ENCODE data around the gene SHQ1. TPM values are rescaled to one million over a fixed set of nuclear protein-coding genes. Genes with fewer than 3 reads are reported as not detected.
"Not testable (repeated sequence)": the region's sequence is repeated elsewhere in the genome, so short reads cannot be mapped to it uniquely, and the experiment has no call there.

SHQ1 gene
- polyA plus RNA-seq, 1 donor: 31.6 TPM

DNA sequence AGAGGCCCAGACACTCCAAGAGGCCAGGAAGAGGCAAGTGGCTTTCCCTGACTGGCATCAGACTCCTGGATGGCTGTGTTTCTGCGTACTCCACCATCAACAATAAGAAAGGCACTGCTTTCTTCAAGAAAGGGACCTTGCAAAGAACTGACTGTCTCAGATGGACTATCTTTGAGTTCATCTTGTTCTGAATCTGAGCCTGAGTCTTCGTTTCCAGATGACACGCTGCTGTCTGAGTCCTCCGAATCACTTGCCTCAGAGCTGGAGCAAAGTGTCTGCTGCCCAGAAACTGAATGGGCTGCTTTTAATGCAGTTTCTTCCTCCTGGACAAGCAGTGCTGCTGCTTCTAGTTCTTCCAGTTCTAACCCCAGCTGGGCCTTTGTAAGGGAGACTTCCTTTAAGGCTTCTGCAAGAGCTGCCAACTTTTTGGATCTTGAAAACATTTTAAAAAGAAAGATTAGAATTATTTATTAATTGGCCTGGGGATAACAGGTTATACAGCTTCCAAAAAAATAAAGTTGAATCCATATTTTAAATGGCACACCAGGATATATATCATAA lies 97.8 kb downstream of the SHQ1 start:
- DNase-seq: no peak

DNA sequence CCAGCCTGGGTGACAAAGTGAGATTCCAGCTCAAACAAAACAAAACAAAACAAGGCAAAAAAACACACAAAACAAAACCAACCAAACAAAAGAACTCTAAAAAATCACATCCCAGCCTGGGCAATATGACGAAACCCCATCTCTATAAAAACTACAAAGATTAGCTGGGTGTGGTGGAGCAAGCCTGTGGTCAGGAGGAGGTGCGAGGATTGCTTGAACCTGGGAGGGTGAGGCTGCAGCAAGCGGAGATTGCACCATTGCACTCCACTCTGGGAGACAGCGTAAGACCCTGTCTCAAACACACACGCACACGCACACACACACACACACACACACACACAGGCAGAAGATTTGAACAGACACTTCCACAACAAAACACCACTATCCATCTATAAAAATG lies 99.6 kb downstream of the SHQ1 start:
- no peak for DNase-seq

DNA sequence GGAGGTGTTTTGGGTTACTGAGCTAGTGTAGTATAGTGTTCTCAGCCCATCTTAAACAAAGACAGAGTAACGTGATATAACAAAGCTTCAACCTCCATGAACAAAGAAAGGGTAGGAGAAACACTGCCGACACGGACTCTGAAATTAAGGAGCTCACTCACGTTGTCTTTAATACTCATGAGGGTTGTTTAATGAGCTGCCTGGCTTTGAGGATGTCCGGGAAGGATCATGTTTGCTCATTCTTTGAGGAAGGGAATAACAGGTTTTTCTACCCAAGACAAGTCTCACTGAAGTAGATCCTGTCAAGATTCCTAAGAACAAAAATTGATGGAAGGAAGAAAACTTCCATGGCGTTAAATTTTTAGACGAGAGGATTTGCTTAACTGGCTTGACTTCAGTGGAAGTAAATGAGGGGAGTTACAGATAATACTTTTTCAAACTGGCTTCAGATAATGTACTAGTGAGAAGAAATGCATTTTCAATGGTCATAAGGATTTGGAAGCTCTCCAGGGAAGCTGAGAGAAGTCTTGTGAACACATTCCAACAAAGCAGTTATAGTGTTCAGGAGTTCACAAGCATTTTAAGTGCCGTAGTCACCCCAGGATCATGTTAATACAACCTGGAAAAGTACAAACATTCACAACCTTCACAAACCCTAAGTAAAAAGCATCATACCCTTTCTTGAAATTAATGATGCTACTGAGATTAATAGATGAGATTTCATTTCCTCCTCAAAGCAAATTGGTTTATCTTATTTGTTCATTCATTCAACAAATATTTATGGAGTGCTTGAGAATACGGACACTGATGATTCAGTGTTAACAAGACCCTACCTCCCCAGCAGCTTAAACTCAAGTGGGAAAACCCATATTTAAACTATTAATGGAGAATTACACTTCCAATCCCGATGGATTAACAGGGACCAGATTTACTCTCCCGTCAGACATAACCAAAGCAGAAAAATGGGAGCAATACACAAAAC lies 101.5 kb downstream of the SHQ1 start:
- DNase-seq: no peak

DNA sequence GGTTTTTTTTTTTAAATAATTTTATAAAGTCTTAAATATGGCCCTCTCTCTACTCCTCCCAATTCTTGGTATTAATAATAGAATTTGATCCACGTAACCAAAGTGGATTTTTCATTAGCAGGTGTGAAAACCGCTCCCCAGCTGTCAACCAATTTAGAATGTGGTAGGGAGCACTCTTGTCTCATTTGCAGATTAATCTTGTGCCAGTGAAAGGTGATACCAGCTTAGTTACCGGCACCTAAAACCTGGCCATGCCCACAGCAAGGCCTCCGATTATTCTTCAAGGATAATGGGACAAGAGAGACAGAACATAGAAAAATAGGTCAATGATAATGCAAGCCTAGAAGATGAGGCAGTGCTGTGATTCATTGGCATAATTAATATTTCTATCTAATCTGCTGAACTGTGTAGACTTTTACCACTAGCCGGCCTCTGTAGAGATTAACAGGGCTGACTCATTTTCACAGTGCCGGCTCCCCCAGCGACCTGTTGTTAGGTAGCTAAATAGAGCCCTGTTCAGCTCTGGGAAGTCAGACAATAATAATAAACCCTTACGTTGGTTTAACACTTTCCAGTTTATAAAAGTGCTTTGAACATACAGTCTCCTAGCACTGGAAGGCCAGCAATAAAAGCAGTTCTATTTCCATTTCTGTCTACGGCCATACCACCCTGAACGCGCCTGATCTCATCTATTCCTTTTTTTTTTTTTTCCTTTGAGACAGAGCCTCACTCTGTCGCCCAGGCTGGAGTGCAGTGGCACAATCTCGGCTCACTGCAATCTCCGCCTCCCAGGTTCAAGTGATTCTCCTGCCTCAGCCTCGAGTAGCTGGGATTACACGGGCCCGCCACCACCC lies 102.9 kb downstream of the SHQ1 start:
- no peak for DNase-seq

DNA sequence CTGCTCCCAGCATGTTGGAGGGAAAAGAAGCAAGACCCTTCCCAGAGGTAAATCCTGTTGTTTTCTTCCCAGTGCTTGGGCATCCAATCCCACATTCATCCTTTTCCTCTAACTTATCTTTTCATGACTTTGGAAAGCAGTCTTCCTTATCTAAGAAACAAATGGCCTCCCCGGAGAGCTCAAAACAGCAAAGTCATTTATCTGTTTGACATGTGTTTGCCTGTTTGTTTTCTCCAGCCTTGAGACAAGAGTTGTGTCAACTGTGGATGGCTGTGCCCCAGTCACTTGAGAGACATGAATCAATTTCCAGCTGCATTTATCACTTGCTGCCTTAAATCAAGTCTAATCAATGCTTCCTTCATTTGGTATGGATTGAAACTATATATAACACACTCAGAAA lies 103.9 kb downstream of the SHQ1 start:
- no peak for DNase-seq

DNA sequence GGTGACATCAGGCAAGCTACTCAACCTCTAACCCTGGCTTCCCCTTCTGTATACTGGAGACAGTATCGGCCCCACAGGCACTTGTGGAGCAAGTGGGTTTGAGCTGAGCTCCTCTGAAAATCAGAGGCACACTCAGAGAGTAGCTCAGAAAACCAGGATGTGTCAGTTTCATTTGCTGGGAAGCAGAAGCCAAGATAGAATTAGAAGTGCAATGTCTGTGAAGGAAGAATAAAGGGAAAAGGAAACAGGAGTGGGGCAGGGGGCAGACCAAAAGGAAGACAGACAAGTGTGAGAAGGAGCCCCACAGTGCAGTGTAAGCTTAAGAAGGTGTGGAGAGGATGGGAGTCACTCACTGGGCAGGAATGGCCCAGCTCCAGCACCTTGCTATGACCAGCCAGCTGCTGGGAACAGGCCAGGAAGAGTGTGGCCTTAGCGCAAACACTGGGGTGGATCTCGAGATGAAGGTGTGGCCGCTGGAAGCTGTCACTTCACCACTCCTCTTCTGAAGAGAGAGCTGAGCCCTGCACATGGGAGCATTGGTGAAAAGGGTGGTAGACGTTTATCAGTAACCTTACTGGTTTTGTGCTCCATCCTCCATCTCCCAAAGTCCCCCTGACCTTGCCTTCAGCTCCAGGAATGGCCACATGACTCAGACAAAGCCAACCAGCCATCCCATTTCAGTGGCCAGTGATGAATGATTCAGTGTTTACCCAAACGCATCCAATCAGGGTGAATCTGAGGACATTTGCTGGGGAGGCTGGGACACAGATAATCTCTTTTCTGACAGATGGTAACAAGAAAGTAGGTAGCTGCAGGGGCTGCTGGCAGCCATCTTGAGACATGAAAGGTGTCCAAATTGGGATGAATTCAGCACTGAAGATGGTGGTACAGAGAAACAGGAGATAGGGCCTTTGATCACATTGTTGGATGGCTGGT lies 108.4 kb downstream of the SHQ1 start:
- no peak for DNase-seq

DNA sequence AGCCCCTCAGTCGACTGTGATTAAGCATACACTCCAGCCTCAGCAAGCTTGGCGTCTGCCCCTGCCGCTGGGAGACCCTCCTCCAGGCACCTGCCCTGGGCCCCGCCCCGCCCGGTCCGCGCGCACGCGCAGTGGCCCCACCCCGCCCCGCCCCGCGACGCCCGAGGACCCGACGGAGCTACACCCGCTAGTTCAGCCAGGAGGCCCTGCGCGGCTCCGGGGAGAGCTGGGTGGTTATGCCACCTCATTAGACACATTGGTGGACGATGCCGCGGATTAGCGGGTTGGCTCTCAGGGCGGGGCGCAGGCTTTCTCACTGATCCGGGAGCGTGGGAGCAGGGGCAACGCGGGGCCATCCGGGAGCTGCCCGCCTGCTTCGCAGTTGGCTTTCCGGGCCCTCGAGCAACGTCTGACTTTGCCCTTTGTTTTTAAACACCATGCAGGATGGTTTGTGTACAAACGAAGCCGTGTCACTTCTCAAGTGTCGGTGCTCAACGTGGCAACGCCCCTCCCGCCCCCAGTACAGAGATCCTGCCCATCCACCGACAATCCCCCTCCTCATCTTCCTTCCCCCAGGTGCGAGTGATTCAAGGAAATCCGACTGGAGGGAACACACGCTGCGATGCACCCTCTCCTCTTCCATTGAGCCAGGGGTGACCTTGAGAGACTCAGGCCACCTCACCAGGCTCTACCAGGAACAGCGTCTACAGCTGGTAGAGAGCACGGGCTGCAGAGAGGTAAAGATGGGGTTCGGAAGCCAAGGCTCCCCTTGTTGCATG lies 109.3 kb downstream of the SHQ1 start:
- DNase-seq: peak; percentile 53

DNA sequence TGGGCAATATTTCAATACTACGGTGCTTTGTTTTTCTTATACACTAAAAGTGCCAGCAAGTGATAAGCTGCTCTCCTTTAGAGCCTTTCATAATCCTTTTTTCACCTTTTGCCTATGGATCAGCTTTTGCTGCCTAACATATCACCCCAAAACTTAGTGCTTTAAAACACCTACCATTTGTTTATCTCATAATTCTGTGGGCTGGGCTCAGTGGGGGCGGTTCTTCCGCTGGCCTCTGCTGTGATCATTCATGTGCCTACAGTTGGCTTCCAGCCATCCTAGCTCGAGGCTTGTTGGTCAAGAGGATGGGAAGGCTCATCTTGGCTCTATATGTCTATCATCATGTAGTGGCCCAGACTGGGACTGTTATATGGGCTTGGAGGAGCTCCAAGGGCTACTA lies 113.2 kb downstream of the SHQ1 start:
- not testable (repeated sequence) for DNase-seq

DNA sequence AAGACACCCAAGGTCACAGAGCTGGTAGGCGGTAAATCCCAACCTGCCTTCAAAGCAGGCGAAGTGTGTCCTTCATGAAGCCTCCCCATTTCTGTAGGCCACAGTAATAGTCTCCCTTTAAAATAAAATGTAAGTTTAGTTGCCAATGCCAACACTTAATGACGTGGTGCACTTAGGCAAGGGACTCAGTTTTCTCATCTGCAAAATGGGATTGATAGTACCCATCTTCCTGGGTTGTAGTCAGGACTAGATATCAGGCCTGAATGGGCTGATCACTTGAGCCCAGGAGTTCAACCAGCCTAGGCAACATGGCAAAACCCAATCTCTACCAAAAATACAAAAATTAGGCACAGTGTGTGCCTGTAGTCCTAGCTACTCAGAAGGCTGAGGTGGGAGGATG lies 114.6 kb downstream of the SHQ1 start:
- DNase-seq: no peak

DNA sequence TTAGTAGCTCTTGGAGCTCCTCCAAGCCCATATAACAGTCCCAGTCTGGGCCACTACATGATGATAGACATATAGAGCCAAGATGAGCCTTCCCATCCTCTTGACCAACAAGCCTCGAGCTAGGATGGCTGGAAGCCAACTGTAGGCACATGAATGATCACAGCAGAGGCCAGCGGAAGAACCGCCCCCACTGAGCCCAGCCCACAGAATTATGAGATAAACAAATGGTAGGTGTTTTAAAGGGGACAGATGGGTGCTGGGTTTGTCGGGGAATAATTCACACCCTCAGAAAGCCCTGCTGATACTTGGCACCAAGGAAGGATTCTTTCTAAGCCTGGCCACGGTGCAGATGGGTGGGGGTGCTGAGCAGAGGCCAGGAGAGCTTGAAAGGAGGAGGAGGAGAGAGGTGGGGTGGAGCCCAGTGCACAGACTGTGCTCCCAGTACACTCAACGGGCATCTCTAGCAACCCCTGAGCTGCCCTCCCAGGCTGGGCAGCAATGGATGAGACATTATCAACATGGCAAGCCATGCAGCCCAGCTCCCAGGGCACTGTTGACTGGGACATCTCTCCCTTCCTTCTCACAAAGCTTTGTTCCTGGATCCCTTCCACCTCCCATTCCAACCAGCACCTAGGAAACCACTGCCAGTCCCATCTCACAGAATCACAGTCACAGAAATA lies 115.4 kb downstream of the SHQ1 start:
- DNase-seq: not testable (repeated sequence)

DNA sequence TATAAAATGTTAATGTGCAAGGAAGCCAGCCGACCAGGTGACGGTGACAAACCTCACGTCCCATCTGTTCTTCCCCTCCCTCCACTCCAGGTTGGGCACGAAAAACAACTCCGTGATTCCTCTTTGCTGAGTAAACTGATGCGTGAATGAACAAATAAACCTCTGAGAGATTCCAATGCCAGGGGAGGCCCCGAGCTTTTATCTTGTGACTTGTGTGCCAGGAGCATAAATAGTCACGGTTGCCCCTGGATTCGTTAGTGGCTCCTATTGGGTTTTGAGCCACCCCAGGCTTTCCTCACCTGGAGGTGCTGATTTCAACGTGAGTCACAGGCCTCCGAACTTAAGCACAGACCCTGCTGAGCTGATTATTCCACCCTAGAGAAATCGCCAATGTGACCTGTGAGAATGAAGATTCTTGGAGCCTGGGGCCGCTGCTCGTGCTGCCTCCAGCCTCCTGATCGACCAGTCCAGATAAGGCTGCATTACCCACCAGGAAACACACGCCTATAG lies 119.2 kb downstream of the SHQ1 start:
- no peak for DNase-seq

DNA sequence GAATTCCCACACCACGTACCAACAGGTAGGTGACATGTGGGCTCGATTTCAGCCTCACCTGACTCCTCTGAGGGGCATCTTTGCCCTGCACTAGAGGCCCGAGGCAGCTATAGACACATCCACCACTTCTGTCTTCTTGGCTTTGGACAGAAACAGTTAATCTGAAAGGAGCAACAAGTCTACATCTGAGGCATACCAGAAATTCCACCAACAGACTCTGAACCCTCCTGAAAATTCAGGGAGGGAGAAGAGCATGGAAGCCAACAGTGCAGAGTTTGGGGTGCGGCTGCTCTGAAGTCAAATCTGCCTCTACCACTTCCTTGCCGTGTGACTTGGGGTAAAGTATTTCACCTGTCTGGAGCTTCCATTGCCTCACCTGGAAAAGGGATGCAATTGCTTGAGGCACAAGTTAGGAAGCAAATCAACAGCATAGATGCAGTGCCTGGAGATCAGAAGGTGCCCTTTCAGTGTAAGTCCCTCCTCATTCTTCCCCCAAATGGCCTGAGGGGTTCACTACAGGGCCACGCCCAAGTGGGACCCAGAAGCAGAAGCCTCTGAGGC lies 119.8 kb downstream of the SHQ1 start:
- DNase-seq: no peak

DNA sequence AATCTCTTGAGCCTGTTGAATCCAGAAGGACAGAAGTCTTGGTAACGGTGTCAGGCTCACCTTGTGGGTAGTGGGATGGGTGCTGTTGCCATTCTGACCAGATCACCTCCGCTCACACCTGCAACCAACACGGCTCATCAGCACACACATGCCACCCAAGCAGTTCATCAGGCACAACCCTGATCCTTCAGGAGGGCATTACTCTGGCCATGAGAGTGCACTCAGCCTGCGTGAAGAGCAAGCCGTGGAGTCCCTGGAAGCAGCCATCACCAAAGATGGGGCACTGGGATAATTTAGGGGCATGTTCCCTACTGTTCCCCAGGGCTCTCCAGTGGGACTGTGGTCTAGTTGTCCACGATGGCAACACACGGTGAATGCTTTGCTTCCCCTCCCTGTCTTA lies 120.5 kb downstream of the SHQ1 start:
- DNase-seq: no peak

DNA sequence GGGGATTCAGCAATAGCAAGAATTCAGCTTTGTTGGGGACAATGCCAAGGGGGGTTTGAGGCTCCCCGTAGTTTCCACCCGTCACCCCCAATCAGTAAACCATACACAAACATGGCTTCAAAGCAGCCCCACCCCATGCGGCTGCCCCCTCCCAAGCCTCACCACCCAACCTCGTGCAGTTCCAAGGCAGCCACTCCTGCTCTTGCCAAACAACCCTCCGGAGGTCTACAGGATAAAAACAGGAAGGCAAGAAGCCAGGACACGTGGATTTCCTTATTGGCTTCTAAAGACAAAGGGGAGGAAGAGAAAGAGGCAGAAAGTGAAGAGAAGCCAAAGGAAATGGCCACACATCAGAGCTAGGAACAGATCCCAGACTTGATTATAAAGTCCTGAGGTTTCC lies 121.1 kb downstream of the SHQ1 start:
- DNase-seq: no peak

DNA sequence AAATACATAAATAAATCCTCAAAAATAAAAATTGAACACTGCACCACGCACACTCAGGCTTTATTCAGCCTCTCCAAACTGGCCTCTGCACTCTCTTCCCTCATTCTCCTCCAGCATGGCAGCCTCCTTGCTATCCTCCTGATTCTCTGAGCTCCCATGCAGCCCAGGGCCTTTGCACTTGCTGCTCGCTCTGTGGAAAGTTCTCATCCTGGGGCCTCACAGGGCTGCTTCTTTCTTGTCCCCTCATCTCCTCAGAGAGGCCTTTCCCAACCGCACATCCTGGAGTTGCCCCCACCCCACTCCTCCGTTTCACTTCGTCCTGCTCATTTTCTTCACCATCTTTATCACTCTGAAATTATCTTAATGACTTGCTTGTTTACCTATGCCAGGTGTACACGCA lies 123.0 kb downstream of the SHQ1 start:
- DNase-seq: no peak

DNA sequence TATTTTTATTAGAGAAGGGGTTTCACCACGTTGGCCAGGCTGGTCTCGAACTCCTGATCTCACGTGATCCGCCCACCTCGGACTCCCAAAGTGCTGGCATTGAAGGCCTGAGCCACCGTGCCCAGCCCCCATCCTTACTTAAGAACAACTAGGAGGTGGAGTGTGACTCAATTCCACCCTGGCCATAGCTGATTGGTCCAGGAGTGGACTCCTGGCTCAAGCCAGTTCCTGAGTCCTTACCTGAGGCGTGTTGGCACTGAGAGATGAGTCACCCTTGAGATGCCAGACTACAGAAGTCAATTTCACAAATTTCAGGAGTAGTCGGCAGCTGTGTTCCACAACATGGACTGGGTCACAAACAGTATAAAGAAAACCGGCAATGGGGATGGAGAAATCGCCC lies 124.2 kb downstream of the SHQ1 start:
- no peak for DNase-seq

DNA sequence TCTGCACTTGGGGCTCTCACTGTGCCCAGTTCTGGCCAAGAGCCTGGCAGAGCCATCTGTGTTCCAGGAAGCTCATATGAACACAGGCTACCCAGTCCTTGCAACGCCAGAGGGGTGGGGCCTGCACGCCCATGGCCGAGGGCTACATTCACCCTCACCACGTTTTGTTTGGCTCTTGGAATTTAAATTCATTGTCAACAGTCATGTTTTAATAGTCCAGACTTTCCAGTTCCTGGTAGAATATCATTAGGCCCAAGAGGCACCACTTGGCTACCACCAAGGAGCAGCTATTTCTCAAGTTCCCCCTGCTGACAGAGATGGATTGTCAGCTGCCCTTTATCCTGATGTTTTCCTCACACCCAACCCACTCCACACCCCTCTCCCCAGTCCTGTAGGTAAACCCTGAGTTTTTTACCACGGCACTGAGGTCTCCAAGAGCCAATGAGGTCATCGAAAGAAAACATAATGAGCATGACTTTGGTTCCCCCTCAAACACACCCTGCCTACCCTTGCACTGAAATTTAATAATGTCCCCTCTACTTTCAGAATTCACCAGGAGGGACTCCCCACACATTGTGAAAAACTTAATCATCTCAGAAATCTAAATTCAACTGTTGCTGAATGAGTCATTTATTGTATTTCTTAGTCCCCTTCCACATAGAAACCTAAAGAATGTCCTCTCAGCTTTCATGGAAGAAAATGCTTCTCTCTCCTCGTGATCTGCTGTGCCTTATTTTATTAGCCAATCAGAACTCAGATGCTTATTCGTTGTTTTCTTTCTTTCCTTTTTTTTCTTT lies 125.1 kb downstream of the SHQ1 start:
- DNase-seq: no peak

DNA sequence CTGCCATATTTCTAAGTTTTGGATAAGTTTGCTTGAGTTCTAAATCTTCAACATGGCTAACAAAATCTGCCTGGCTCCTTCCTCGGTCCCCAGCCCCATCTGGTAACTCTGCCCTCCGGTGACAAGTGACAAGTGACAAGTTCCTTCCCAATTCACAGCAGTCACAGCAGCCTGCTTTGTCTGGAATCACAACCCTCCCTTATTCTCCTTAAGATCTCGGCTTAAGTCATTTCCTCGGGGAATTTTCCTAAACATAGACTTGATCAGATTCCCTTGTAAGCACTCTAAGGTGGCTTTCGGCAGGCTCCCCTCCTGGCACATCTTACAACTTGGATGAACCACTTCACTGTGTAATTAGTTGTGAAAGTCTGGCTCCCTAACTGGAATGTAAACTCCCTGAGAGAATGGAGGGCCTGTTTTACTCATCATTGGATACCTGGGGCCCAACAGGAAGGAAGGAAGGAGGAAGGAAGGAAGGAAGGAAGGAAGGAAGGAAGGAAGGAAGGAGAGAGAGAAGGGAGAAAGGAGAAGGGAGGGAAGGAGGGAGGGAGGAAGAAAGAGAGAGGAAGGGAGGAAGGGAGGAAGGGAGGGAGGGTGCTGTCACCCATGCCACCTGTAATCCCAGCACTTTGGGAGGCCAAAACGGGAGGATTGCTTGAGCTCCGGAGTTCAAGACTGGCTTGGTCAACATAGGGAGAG lies 126.4 kb downstream of the SHQ1 start:
- DNase-seq: no peak

All from left kidney (tissue), 2 donors.